Activated gamma-delta T cell treated with anti-CD3 and anti-CD28 coated beads, Interleukin-2, amount 50 U/mL, for 16 hours (primary cell): ENCODE measurements around the gene FAM222B.
A peak's percentile ranks its signal among the peaks of the same experiment; 100 is the strongest.

Experiments used
- DNase-seq: peaks from one replicate; pipeline ENCODE4 v3.0.0-alpha.2; 2020; ENCODE audit warnings: low read depth

Gene FAM222B

DNA sequence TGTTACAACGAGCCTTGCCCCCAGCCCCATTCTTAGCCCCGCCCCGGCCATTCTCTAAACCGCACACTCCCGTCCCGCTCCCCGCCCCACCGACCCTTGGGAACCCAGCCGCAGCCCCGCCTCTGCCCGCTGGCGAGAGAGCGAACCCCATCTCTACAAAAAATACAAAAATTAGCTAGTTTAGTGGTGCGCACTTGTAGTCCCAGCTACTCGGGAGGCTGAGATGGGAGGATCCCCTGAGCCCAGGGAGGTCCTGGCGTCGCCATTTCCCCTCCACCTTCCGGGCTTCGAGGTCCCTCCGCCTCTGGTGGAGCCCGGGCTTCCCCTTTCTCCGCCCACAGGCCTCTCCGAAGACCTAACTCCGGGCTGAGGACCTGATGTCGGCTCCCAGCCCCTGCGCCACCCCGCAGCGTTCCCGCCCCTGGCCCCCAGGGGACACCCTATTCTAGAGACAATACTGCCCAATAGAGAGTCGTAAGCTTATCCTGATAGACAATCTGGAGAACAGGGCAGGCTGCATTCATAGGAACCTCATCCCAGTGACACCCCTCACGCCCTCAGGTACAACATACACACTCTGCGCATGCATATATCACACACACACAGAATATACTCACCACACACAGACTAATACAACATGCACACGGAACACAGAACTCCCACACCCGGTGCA is 130.4 kb downstream of the FAM222B start:
- DNase-seq: peak; percentile 42

GRCh38 chr17:28711723-28712031 is 130.9 kb downstream of the FAM222B start, which contains the start of gene PROCA1:
Gene PROCA1 (minus strand): TSS chr17:28711888. CDS start chr17:28711660, 228 bp downstream.
- no peak for DNase-seq

DNA sequence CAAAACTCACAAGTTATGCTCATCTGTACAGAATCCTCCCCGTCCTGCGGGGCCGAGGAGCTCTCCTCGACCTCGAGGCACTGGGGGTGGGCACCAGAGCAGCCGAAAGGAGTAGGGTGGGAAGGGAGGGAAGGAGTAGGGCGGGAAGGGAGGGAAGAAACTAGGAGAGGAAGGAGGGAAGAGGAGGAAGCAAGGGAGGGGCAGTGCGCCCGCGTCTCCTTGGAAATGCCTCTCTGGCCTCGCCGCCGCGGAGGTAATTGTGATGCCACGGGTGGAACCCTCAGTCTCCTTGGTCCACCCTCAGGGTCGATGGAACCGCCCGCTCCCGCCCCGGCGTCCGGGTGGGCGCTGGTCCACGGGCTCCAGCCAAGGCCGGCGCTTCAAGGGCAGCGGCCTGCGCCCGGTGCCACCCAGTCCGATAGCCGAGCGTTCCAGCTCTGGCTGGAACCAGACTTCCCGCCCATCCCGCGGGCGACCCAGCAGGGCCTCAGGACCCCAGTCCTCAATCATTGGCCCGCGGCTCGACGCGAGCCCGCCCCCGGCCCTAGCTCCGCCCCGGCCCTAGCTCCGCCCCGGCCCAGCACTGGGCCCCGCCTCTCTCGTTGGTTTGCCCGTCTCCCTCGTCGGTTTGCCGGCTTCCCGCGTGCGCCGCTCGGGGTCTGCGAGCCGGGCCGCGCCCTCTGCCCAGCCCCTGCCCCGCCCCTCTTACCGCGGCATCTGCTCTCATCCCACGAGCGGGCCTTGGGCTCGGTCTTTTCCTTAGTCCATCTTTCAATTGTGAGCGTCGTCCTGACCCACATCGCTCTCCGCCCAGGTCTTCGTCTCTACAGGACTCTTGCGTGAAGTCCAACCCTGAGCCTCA is 131.5 kb downstream of the FAM222B start:
- DNase-seq: peak; percentile 76

DNA sequence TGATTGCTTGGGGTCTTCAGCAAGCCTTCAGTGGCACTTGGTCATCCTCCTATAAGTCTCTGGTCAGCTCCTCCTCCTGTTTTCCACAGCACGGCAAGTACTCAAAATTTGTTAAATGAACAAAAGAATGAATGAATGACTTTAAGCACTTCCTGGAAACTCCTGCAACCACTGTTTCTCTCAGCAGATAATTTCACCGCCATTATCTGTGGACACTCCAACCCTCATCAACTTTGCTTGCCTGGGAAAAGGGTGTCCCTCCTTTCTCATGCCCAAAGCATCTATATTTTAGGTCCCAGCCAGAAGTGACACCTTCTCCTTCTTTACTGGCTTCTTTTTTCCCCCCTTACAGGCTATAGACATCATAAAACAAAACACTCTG is 135.3 kb downstream of the FAM222B start:
- no peak for DNase-seq

DNA sequence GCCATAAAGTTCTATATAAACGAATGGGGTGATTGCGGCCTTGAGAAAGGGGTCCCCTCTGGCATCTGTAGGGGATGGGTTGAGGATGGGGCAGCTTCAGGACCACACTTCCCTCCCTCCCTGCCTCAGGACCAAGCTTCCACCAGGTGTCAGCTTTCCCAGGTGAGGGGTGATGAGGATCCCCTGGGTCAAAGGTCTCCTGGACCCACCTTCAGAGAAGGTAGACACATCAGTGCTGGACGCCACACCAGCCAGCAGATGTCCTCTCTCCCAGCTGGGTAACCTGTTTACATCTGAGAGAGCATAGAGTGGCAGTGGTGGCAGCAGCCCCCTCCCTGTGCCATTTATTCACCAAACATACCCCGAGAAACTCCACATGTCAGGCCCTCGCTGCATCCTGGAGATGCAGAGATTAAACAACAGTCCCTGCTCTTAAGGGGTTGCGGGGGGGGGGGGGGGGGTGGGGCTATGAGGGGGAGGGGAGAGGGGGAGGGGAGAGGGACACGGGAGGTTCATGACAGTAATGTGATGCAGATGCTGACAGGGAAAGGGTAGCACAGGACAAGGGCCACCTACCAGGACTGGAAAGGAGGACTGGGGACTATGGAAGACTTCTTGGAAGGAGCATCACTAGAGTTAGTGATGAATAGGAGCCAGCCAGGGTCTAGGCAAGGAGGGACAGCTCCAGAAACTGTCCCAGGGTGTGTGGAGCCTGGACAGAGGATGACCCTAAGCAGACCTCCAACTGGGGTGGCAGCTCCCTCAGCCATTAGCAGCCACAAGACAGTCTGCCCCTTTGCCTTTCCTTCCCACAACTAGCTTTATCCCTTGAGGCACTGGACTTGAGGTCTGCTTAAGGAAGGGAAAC is 135.9 kb downstream of the FAM222B start:
- no peak for DNase-seq
